Mesenteric fat pad (tissue), 1 donor: ENCODE results near the gene JMJD7. TPM values are rescaled to one million over a fixed set of nuclear protein-coding genes. Genes with fewer than 3 reads are reported as not detected.

ENCODE experiments used
- DNase-seq: peaks from one replicate; pipeline ENCODE4 v3.0.0-alpha.2; 2020; ENCODE audit warnings: low spot score
- total RNA-seq: library from RNA; stranded (reverse); fragmentation: NEBNext Ultra II Directional; extraction: Animal tissue kit (Norgen Biotek cat#: 25700); gene quantifications from one replicate; pipeline ENCODE4 v1.2.1, GENCODE V29; 2021
- donor health status: DM: yes; HTN: yes; CAD: no.

JMJD7 gene
- total RNA-seq, 1 donor from 2014 or later: 7.7 TPM

DNA sequence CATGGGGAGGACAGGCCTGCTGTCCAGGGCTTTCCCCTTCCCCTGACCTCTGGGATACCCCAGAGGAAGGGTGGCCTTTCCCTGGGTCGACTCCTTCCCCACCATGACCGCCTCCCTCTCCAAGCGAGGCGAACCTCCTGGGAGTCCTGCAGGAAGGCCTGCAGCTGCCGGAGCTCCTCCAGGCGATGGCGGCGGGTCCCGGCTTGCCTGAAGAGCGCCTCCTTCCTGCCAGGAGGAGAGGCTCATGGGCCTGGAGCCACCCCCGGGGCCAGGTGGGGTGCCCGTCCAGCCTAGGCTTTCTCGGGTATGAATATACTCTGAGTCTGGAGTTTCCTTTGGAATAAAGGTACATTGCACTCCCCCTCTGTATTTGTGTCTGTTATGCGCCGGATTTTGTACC, 30.9 kb downstream of the JMJD7 start:
- no peak for DNase-seq

DNA sequence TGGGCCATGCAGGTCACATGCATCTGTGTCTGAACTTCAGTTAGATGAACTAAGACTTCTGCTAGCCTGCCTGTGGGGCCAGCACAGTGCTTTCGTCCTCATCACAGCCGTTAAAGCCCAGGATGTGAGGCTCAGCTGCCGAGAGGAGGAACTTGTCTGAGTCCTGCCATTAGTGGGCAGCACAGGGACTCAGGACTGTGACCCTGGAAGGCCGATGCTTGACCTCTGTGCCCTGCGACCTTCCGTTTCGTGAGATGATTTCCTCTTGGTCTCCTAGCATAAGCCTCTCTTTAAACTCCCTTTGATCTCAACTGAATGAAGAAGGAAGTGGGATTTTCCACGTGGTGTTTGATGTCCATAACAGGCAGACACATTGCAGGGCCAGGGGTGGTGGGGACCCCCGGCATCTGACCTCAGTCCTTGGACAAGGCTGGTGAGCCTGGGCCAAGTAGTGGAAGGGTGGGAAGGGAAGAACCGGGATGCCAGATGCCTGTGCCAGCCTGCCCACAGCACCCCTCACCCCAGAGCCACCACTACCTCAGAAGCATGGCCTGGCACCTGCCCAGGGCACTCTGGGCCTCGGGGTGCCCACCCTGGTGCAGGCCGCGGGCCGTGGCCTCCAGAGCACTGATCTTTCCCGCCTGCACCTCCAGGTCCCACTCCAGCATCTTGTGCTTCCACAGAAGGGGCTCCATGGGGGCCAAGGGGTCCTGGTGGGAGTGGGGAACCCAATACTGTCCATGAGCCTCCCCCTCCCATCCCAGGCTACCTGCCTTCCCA, 32.3 kb downstream of the JMJD7 start:
- DNase-seq: no peak

DNA sequence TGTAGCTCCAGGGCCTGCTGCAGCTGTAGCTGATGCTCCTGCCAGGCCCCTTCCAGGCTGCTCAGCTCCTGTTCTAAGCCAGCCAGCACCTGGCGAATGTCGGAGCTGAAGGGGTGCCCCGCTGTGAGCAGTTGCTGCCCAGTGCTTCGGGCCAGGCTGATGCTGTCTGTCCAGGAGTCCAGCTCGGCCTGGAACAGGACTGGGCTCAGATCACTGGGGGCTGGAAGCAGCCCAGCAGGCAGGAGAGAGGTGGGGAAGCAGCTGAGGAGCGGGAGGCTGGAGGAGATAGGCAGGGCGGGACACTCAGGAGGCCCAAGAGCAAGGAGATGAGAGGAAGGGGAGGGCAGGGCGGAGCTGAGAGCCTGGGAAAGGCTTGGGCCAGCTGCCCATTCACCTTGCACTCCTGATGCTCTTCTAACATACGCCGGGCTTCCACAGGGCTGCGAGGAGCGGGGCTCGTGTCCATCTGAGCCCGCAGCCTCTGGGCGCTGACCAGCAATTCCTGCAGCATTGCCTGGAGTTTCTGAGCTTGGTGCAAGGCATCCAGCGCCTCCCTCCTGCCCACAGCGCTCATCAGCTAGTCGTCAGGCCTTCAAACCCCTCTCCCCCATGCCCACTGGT, 34.0 kb downstream of the JMJD7 start:
- DNase-seq: no peak

DNA sequence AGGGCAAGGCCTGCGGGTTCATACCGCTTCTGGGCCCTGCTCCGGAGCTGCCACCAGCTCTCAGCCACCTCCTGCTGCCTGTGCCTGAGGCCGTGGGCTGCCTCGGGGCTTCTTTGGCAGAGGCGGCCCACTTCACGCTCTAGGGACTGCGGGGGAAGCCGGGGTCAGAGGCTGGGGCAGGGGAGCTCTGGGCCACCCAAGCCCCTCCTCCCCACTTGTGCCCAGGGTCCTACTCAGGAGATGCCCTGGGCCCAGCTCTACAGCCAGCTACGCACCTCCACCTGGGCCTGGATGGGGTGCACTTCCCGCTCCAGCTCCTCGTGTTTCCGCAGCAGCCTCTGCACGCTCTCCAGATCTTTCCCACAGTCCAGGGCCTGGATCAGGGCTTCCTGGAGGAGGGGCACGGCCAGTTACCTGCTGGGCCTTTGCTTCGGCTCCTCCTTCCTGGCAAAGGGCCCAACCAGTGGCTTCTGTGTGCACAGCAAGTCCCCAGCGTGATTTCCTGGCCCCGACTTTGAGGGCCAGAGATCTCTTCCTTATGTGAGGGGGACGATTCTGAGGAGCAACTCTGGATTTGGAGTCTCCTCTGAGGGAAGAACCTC, 34.7 kb downstream of the JMJD7 start:
- DNase-seq: no peak

DNA sequence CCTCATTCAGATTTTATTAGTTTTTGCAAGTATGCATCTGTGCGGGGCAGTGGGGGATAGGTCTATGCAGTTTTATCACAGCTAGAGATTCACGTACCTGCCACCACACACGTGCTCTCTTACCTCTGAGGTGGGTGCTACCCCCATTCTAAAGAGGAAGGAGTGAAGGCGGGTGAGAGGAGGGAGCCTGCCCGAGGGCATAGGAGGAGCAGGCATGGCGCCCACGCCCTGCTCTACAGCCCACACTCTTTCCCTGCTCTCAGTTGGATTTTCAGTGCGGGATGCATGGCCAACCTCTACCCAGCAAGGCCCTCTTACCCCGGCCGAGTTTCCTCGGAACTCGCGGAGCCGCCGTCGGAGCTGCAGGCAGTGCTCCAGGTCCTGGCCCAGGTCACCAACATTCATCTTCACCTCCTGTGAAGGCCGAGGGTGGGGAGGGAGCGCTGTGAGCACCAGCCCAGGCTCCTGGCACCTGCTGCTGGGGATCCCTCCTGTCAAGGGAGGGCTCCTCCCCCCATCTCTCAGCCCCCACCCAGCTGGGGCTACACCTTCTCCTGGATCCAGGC, 37.7 kb downstream of the JMJD7 start:
- DNase-seq: no peak

DNA sequence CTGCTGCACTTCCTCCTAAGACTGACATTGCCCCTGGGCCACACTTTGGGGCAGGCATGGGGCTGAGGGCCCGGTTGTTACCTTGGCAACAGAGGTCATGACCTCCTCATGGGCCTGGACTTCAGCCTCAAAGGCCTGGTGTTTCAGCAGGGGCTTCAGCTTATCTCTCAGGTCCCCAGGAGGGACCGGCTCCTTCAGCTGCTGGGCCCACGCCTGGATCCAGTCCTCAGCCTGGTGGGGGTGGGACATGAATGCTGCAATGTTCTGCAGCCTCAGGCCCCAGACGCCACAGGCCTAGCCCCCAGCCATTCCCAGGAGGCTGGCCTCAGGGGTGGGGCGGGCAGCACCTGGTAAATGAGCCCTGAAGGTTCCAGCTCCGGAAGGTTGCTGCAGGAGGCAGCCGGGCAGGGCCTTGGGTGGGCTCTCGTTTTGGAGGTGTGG, 38.4 kb downstream of the JMJD7 start:
- no peak for DNase-seq

DNA sequence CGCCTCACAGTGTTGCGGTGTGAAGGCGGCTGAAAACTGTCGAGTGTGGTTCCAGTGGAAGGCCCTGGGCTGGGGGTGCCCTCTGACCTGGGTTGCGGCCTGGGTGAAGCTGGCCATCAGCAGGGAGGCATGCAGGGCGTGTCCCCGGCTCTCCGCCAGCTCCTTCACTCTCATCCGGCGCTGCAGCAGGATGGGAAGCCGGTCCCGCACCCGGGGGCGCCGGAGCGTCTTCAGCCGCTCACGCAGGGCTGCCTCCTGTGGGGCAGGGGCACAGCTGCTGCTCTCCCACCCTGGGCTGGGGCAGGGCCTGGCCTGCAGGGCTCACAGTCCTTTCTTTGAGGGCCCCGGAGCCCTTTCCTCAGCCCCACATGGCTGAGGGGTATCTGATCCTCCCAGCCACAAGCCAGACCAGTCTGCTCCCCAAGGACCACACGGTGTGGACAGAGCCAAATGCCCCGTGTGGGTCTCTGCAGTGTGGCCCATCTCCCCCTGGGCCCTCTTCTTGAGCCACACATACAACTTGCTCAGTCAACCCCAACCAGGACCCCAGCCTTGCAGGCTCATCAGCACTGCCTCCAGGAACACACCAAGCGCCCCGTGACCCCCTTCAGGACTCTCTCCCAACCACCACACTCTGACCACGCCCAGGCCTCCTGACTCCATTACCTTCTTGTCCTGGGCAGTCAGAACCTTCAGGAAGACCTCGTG, 39.1 kb downstream of the JMJD7 start:
- DNase-seq: no peak

DNA sequence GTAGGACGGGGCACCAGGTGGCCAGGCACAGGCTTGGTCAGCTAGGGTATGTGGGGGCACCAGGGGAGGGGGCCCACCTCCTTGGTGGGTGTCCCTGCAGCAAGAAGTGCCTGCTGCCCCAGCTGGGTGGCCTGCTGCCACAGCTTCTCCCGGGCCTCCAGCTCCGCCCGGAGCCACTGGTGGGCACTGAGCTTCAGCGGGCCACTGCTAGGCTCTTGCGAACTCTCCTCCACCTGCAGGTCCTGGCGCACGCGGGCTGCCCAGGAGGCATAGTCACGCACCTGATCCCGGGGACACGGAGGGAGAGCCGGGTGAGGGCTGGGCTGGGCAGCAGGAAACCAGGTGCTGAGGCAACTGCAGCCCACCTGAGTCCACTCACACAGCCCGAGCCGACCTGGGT, 40.4 kb downstream of the JMJD7 start:
- no peak for DNase-seq

DNA sequence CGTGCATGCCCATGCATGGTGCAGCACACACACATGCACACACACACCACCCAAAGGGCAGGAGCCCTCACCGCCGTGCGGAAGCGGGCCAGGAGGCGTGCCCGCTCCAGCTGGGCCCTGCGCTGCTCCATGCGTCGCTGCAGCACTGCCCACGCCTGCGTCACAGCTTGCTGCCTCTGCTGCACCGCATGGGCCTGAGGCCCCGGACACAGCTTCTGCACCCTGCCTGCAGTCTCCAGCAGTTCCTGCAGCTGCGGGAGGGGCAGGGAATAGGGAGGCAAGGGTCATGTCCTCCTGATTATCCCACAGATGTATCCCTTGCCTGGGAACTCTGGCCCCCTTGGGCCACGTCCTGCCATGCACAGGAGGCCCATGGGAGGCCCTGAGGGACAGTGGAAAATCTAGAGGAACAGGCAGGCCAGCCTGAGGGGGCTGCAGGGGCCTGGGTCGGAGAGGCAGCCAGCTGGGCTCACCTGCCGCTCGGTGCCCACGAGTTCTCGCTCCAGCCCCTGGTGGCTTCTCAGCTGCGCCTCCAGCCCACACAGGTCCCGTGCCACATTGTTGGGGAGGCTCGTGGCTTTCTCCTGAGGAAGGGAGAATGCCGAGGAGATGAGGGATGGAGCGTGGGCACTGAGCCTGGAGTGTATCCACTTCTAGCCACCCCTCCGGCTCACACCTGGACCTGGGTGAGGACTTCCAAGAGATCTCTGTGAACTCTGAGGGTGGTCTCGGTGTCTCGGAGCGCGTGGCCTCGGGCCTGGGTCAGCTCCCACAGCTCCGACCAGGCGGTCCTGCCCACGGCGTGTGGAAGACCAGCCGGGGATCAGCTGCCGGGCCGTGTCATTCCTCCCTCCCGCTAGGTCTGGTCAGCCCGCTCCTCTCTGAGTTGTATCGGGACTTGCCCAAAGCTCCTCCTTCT, 42.1 kb downstream of the JMJD7 start:
- no peak for DNase-seq

DNA sequence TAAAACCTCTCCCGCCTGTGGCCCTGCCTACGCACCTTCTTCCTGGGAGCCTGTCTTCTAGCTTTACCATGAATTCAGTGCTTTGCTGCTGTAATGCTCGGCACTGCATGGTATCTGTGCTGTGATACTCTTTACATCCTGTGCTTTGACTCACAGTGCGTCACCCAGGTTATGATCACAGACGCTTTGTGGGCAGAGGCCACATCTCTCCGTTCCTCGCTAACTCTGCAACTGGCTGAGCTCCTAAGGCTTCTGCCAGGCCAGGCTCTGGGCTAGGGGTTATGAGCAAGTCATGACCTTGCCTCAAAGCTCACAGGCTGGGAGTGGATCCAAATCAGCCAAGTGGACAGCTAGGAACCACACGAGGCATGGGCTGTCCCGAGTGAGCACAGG, 42.8 kb downstream of the JMJD7 start:
- DNase-seq: no peak

DNA sequence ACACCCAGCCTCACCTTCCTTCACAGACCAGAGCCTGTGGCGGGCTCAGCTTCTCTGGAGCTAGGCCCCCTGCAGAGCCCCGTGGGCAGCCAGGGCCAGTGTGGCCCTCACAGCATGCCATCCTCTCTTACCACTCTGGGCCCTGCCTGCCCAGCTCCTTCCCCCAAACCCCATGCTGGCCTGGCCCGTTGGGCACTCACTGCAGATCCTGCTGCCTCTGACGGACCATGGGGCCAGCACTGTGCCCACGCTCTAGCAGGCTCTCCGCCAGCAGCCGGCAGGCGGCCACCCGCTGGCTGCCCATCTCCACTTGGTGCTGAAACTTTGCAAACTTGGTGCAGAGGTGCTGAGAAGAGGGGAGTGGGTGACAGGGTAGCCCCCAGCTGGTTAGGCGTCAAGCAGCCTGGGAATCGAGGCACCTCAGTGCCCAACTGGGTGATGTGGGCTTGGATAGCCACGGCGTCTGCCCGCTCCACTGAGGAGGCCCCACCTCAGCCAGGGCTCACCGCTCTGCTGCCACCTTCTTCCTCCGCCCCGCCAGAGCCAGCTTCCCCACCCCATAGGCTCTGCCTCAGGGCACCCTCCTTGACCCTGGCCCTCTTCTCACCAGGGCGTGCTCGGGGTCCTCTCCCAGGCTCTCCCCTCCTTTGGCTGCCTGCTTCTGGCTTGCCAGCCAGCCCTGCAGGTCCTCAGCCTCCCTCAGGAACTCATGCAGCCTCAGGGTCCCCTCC, 43.4 kb downstream of the JMJD7 start:
- no peak for DNase-seq

DNA sequence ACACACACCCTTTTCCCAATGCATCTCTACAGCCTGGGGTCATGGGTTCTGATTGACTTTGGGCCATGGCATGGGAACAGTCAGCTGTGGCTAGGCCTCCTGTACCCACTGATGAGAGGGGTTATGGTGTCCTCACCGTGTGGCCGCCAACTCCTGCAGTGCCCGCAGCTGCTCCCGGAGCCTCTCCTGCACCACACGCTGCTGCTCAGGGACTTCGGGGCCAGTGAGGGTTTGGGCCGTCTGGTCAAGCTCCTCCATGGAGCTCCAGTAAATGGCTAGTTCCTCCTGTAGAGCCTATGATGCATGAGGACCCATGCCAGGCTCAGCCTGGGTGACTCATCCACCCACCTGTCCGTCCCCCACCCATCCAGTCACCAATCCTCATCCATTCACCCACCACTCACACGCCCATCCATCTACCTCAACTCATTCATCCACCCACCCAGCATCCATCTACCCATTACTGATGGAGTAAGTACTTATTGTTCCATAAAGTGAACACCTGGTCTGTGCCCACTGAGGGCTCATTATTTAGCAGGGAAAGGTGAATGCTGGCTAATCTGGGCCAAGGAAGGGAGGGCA, 44.4 kb downstream of the JMJD7 start:
- no peak for DNase-seq

DNA sequence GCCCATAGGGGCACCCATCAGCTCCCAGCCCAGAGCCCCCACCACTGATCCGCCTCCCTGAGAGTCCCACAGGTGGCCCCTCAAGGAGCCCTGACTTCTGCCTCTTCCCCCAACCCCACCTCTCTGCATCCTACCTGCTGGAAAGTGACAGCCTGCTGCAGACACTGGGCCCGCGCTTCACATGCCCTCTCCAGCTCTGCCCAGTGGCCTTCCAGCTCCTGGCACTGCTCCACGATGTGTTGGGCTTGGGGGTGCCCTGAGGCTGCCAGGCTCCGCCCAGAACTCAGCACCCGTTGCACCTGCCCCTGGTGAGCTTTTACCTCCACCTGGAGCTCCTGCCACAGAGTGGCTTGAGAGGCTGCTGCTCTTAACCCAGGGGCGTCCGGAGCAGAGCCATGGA, 45.8 kb downstream of the JMJD7 start:
- no peak for DNase-seq

DNA sequence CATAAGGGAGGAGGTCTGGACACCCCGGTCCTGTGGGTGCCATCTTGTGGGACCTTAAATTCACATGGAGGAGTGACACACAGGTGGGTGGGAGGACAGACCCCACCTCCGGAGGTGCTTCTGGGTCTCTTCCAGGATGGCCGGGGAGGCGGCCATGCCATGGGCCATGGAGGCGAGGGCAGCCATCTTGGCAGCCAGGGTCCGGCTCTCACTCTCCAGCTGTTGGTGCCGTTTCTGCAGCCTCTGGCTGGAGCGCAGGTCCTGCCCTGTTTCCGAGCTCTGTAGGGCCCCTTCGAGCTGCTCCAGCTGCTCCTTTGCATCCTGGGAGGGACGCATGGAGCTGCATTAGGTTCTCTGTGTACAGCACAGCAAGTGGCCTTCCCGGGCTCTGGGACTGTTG, 46.8 kb downstream of the JMJD7 start:
- DNase-seq: no peak

DNA sequence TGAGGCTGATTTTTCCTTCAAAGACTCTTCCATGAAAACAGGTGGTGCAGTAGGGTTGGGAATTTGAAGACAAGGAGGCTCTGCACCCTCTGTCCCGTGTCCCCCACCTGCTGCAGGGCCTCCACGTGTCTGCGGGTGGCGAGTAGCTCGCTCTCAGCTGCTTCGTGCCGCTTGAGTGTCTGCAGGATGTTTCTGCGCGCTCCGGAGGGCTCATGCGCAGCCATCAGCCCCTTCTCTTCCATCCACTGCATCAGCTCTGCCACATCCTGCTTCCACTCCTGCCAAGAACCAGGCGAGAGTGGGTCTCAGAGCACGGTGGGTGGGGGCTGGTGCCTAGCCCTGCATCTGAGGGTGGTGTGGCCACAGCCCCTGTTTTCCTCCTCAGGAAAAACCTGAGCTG, 48.1 kb downstream of the JMJD7 start:
- no peak for DNase-seq

DNA sequence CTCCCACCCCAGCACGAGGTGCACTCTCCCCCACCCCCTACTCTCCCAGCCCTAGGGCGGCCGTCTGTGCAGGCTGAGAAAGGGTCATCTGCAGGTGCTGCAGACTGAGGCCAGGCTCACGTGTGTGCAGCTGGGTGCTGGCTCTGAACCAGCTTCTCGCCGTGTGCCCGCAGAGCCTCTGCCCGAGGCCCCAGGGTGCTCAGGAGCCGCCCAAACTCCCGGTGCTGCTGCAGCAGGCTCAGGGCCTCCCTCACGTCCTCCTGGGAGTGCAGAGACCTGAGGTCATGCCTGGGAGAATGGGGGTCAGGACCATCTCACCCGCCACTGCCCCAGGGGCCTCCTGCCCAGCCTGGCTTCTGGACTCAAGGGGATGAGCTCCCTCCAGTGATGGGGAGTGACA, 48.8 kb downstream of the JMJD7 start:
- no peak for DNase-seq

DNA sequence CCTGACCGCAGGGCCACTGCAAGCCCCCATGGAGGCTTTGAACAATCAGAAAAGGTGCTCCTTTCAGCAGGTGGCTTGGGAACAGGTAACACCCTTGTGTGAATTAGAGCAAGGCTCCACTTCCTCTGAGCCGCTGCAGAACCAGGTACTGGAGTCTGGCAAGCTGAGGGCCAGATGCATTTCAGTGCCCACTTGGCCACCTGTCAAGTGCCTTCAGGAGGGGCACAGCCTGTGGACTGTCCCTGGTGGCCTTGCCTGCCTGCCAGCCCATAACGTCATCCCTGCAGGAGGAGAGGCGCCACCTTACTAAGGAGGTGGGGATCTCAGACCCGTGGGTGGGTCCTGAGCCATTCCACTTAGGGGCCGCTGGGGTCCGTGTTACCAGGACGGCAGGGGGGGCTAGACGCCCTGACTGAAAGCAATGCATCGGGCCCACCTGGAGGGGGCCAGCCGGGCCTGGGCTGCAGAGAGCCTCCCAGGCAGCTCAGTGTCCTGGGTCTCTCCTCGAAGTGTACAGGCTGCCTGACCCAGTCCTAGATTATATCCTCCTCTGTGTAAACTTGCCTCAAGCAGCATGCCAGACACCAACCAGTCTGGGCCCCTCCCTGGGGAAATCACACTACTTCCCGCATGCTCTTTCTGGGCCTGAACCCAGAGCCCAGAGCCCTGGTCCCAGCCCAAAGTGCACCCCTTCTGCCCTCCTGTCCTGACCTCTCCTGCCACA, 49.9 kb downstream of the JMJD7 start:
- no peak for DNase-seq

DNA sequence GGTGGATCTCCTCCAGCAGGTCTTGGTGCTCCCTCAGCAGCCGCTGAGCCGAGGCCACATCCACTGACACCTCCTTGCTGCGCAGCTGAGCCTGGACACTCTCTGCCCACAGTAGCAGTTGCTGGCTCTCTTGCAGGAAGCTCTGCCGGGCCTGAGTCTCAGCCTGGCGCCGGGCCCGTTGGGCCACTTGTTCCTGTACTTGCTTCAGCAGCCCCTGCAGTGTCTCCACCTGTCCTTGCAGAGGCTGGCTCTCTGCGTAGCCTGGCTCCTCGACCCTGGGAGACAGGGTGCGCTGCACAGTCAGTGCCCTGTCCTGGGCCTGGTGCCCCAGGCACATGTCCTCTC, 50.4 kb downstream of the JMJD7 start:
- no peak for DNase-seq

DNA sequence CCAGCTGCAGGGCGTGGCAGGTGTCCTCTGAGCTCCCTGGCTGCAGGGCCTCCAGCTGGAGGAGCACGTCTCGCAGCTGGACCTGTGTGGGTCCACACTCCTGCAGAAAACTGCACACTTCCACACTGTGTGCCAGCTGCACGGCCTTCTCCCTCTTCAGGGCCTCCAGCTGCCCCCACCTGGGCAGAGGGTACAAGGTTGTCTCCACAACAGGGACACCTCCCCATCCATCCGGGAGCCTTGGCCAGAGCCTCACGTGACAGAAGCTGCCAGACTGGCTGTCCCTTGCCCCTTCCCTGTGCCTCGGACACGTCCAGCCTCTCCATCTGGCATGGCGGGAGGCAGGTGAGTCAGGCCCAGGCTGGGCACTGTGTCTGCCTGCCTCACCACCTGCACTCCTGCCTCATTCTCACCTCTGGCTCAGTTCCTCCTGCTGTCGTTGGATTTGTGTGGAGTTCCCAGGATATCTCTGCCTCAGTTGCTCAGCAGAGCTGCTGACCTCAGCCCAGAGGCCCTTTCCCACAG, 51.5 kb downstream of the JMJD7 start:
- DNase-seq: no peak
